CD4-positive, alpha-beta memory T cell (primary cell): Measurements from ENCODE around the gene CASP8. TPM values are rescaled to one million over a fixed set of nuclear protein-coding genes. Genes with fewer than 3 reads are reported as not detected.

Source experiments
- CTCF ChIA-PET: fragments of 350-600 bp; sonication (Branson Sonifier 250); formaldehyde crosslinking; loops from one replicate; lab custom pipeline; 2021; ENCODE audit warnings: inconsistent platforms; ENCODE audit not compliant: partially characterized antibody; lab: Charles Lee
- POLR2A ChIA-PET: fragments of 350-600 bp; sonication (Branson Sonifier 250); formaldehyde crosslinking; loops from one replicate; lab custom pipeline; 2021; ENCODE audit not compliant: partially characterized antibody; lab: Charles Lee
- DNase-seq, 5 donors: peaks; one replicate each; pipeline versions ENCODE4 v3.0.0 to v3.0.0-alpha.2; 2020 to 2022; ENCODE audit warnings: mixed read lengths in 1 of 5
- H3K27ac ChIP-seq: one replicate; pipeline ENCODE4 v1.7.0; 2013; ENCODE audit warnings: low read depth, low read length
- H3K27me3 ChIP-seq: 2 replicates; pipeline ENCODE4 v1.7.0; 2013; ENCODE audit warnings: mild to moderate bottlenecking, low read length, moderate library complexity; ENCODE audit not compliant: insufficient read depth
- H3K36me3 ChIP-seq: 2 replicates; pipeline ENCODE4 v1.7.0; 2013; ENCODE audit warnings: mild to moderate bottlenecking, low read length, moderate library complexity; ENCODE audit not compliant: insufficient read depth
- H3K4me1 ChIP-seq: 2 replicates; pipeline ENCODE4 v1.7.0; 2013; ENCODE audit warnings: mild to moderate bottlenecking, low read length, moderate library complexity; ENCODE audit not compliant: insufficient read depth
- H3K4me3 ChIP-seq, 2 donors: one replicate each; pipeline ENCODE4 v1.7.0; 2013; ENCODE audit warnings: low read length in 2 of 2, mild to moderate bottlenecking in 1 of 2
- H3K9me3 ChIP-seq, 2 donors: one replicate each; pipeline ENCODE4 v1.7.0; 2013; ENCODE audit warnings: low read length in 2 of 2, control low read depth in 1 of 2; ENCODE audit not compliant: control insufficient read depth in 1 of 2
- H3K27ac Mint-ChIP-seq, 7 donors: one replicate each; pipeline ENCODE4 v1.8.0; 2020 to 2021; ENCODE audit warnings: mixed read lengths in 7 of 7, mild to moderate bottlenecking in 6 of 7, inconsistent platforms in 3 of 7, moderate library complexity in 3 of 7
- H3K27me3 Mint-ChIP-seq, 2 donors: one replicate each; pipeline ENCODE4 v1.8.0; 2020 to 2021; ENCODE audit warnings: mixed read lengths in 2 of 2
- H3K36me3 Mint-ChIP-seq, 2 donors: one replicate each; pipeline ENCODE4 v1.8.0; 2020 to 2021; ENCODE audit warnings: mixed read lengths in 2 of 2, inconsistent platforms in 1 of 2, mild to moderate bottlenecking in 1 of 2
- H3K4me1 Mint-ChIP-seq, 4 donors: one replicate each; pipeline ENCODE4 v1.8.0; 2020 to 2021; ENCODE audit warnings: mixed read lengths in 4 of 4, mild to moderate bottlenecking in 1 of 4
- H3K4me3 Mint-ChIP-seq, 8 donors: one replicate each; pipeline ENCODE4 v1.8.0; 2020 to 2021; ENCODE audit warnings: mixed read lengths in 8 of 8, mild to moderate bottlenecking in 7 of 8, moderate library complexity in 6 of 8, inconsistent platforms in 3 of 8
- H3K9me3 Mint-ChIP-seq, 8 donors: one replicate each; pipeline ENCODE4 v1.8.0; 2020 to 2021; ENCODE audit warnings: mixed read lengths in 8 of 8, mild to moderate bottlenecking in 5 of 8, inconsistent platforms in 3 of 8, moderate library complexity in 1 of 8
- intact Hi-C: fragments of 100-400 bp; cut with micrococcal nuclease; formaldehyde crosslinking; loops from one replicate; pipeline ENCODE4 v1.15.1; 2023
- polyA plus RNA-seq, 2 donors: library from polyadenylated mRNA; unstranded; fragments of 300-500 nt; fragmentation: Illumina TruSeq; gene quantifications; one replicate each; pipeline ENCODE4 v1.2.3, GENCODE V29; 2021
- total RNA-seq, 2 experiments: library from RNA; stranded (reverse); gene quantifications; one replicate each; pipeline ENCODE4 v1.2.3, GENCODE V29; 2021

The CASP8 gene
- total and polyA plus RNA-seq, 4 experiments from 2014 or later, result 30.6 to 200 (median 153) TPM

DNA sequence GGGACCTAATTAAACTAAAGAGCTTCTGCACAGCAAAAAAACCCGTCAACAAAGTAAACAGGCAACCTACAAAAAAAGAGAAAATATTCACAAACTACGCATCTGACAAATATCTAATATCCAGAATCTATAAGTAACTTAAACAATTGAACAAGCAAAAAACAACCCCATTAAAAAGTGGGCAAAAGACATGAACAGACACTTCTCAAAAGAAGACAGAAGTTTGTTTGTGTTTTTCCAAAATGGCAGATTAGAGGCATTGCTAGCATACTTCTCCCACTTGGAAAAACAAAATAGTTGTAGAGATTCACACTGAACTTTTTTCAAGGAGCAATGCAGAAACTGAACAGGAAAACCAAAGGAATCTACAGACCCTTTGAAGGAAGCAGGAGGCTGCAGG lies 59.2 kb downstream of the CASP8 start:
- Histone ChIP-seq H3K27me3 (no peaks in the 10 kb centered on the region), H3K36me3 (no peaks in the 10 kb centered on the region), H3K4me3 (no peak overlapping the region), H3K4me1 (no peaks in the 10 kb centered on the region), H3K27ac (no peak overlapping the region), H3K9me3 (peaks cover 0 to 6% of the 10 kb centered on the region in 2 donors)
- DNase-seq, result no peak
- peaks cover 65 to 83% of the 10 kb centered on the region in 2 donors for H3K36me3 Mint-ChIP-seq
- ChIA-PET POLR2A (no interaction called here), CTCF (no interaction called here)
- no peaks in the 10 kb centered on the region for H3K27me3 Mint-ChIP-seq
- no peaks in the 10 kb centered on the region for H3K4me1 Mint-ChIP-seq
- peaks cover 12 to 77% (median 64%) of the 10 kb centered on the region in 8 donors for H3K9me3 Mint-ChIP-seq
- peak overlapping the region in 1 of 7 donors; percentile 38 for H3K27ac Mint-ChIP-seq
- intact Hi-C loops, result no loop called here
- H3K4me3 Mint-ChIP-seq, result no peak overlapping the region

DNA sequence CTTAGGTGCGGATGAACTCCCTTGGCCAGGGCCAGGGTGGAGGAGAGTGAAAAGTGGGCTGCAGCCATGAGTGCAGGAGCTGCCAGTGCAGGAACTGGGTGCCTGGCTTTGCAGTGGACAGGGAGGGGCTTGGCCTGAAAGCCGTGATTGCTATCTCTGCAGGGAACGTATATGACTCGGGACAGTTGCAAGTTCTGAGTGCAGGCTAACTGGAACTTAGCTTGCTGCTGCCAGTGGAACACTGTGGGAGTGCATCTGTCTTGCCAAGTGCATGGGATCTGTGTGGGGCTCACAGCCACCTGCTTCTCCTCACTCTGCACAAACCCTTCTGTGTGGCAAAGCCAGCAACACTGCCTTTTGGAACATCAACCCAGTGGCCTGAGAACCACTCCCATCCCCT lies 59.9 kb downstream of the CASP8 start:
- H3K4me3 ChIP-seq, result no peak overlapping the region
- H3K36me3 Mint-ChIP-seq, result peaks cover 65 to 83% of the 10 kb centered on the region in 2 donors
- no peaks in the 10 kb centered on the region for H3K4me1 Mint-ChIP-seq
- H3K36me3 ChIP-seq, result no peaks in the 10 kb centered on the region
- peaks cover 0 to 6% of the 10 kb centered on the region in 2 donors for H3K9me3 ChIP-seq
- H3K27ac Mint-ChIP-seq, result peak overlapping the region in 1 of 7 donors; percentile 6
- H3K9me3 Mint-ChIP-seq, result peaks cover 11 to 77% (median 63%) of the 10 kb centered on the region in 8 donors
- ChIA-PET POLR2A (no interaction called here), CTCF (no interaction called here)
- DNase-seq, result no peak
- H3K27me3 Mint-ChIP-seq, result no peaks in the 10 kb centered on the region
- no peaks in the 10 kb centered on the region for H3K27me3 ChIP-seq
- intact Hi-C loops, result no loop called here
- no peak overlapping the region for H3K27ac ChIP-seq
- no peak overlapping the region for H3K4me3 Mint-ChIP-seq
- no peaks in the 10 kb centered on the region for H3K4me1 ChIP-seq

DNA sequence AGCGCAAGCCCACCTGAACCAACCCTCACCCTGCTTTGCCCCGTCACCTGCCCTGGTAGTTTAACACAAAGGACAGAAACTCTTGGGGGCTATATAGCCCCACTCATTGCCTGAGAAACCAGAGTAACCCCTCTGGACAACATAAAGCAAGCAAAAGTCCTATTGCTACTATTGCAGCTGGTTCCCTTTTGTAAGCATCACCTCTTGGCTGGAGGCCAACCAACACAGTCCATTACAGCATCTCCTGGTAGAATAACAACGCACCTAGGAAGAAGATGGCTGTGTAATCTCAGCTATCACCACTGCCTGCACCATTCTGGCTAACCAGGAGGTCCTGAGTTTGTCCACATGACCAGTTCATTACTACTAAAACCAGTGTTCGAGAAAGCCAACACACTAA lies 60.4 kb downstream of the CASP8 start:
- H3K36me3 Mint-ChIP-seq, result peaks cover 62 to 83% of the 10 kb centered on the region in 2 donors

DNA sequence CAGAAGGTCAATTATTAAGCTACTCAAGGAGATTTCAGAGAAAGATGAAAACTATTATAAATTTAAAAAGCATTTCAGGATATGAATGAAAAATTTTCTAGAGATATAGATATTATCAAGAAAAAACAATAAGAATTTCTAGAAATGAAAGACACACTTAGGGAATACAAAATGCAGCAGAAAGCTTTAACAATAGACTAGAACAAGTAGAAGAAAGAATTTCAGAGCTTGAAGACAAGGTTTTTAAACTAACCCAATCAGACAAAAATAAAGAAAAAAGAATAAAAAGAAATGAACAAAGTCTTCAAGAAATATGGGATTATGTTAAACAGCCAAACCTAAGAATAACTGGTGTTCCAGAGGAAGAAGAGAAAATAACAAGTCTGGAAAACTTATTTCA lies 62.4 kb downstream of the CASP8 start:
- H3K4me3 ChIP-seq, result no peak overlapping the region
- H3K4me1 Mint-ChIP-seq, result peaks cover 0 to 2% (median 0%) of the 10 kb centered on the region in 4 donors
- H3K4me3 Mint-ChIP-seq, result no peak overlapping the region
- ChIA-PET CTCF (no interaction called here), POLR2A (no interaction called here)
- H3K27me3 ChIP-seq, result no peaks in the 10 kb centered on the region
- peaks cover 11 to 76% (median 58%) of the 10 kb centered on the region in 8 donors for H3K9me3 Mint-ChIP-seq
- no peak for DNase-seq
- no peaks in the 10 kb centered on the region for H3K4me1 ChIP-seq
- H3K27ac Mint-ChIP-seq, result peak overlapping the region in 1 of 7 donors; percentile 42
- H3K36me3 ChIP-seq, result no peaks in the 10 kb centered on the region
- peaks cover 59 to 73% of the 10 kb centered on the region in 2 donors for H3K36me3 Mint-ChIP-seq
- intact Hi-C loops, result no loop called here
- H3K27me3 Mint-ChIP-seq, result no peaks in the 10 kb centered on the region
- no peak overlapping the region for H3K27ac ChIP-seq
- H3K9me3 ChIP-seq, result peaks cover 0 to 6% of the 10 kb centered on the region in 2 donors

More for the DNA sequence above, 60.4 kb downstream of the CASP8 start:
- POLR2A ChIA-PET, result no interaction called here
- Histone ChIP-seq H3K4me1 (no peaks in the 10 kb centered on the region), H3K27ac (no peak overlapping the region), H3K36me3 (no peaks in the 10 kb centered on the region), H3K27me3 (no peaks in the 10 kb centered on the region), H3K9me3 (peaks cover 0 to 6% of the 10 kb centered on the region in 2 donors), H3K4me3 (no peak overlapping the region)
- DNase-seq, result no peak
- H3K27ac Mint-ChIP-seq, result no peak overlapping the region
- H3K4me1 Mint-ChIP-seq, result no peaks in the 10 kb centered on the region
- no peaks in the 10 kb centered on the region for H3K27me3 Mint-ChIP-seq
- peaks cover 11 to 81% (median 62%) of the 10 kb centered on the region in 8 donors for H3K9me3 Mint-ChIP-seq
- intact Hi-C loops, result no loop called here
- no peak overlapping the region for H3K4me3 Mint-ChIP-seq
- CTCF ChIA-PET, result no interaction called here

DNA sequence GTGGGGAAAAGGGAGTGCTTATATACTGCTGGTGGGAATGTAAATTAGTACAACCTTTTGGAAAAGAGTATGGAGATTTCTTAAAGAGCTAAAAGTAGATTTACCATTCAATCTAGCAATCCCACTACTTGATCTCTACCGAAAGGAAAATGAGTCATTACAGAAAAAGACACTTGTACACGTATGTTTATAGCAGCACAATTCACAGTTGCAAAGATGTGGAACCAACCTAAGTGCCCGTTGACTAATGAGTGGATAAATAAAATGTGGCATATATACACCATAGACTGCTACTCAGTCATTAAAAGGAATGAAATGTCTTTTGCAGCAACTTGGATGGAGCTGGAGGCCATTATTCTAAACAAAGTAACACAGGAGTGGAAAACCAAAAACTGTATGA lies 67.3 kb downstream of the CASP8 start:
- Histone ChIP-seq H3K9me3 (no peaks in the 10 kb centered on the region), H3K27me3 (no peaks in the 10 kb centered on the region), H3K36me3 (no peaks in the 10 kb centered on the region), H3K27ac (no peak overlapping the region), H3K4me3 (no peak overlapping the region), H3K4me1 (no peaks in the 10 kb centered on the region)
- Mint-ChIP-seq H3K4me3 (no peak overlapping the region), H3K9me3 (peaks cover 4 to 46% (median 34%) of the 10 kb centered on the region in 8 donors), H3K27me3 (no peaks in the 10 kb centered on the region), H3K36me3 (peaks cover 33 to 40% of the 10 kb centered on the region in 2 donors), H3K27ac (peak overlapping the region in 1 of 7 donors; percentile 7), H3K4me1 (peaks cover 0 to 19% (median 7%) of the 10 kb centered on the region in 4 donors)
- ChIA-PET CTCF (interaction anchor here (0.7 to 1.4 kb wide), 2 partner anchors 27 to 35 kb away, joined by 3 read pairs; no protein-coding TSS in a partner anchor), POLR2A (interaction anchor here (1.1 kb wide), 1 partner anchor 60 kb away, joined by 3 read pairs; no protein-coding TSS in a partner anchor)
- intact Hi-C loops, result no loop called here
- DNase-seq, result no peak

DNA sequence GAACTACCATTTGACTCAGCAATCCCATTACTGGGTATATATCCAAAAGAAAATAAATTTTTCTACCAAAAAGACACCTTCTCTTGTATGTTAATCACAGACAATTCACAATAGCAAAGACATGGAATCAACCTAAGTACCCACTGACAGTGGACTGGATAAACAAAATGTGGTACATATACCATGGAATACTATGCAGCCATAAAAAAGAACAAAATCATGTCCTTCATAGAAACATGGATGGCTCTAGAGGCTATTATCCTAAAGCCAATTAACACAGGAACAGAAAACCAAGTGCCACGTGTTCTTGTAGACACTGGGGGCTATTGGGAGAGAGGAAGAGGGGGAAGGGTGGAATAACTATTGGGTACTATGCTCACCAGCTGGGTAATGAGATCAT lies 69.1 kb downstream of the CASP8 start:
- intact Hi-C loops, result no loop called here
- Mint-ChIP-seq H3K4me1 (peaks cover 0 to 19% (median 7%) of the 10 kb centered on the region in 4 donors), H3K9me3 (peaks cover 0 to 35% (median 20%) of the 10 kb centered on the region in 8 donors), H3K36me3 (peaks cover 20 to 30% of the 10 kb centered on the region in 2 donors), H3K27me3 (no peaks in the 10 kb centered on the region), H3K4me3 (no peak overlapping the region), H3K27ac (no peak overlapping the region)
- POLR2A ChIA-PET, result interaction anchor here (0.6 kb wide), 1 partner anchor 228 kb away, joined by 3 read pairs; no protein-coding TSS in a partner anchor
- CTCF ChIA-PET, result interaction anchor here (2.3 kb wide), 1 partner anchor 35 kb away, joined by 6 read pairs; no protein-coding TSS in a partner anchor
- no peaks in the 10 kb centered on the region for H3K36me3 ChIP-seq
- no peak for DNase-seq
- no peaks in the 10 kb centered on the region for H3K9me3 ChIP-seq
- H3K4me3 ChIP-seq, result no peak overlapping the region
- no peaks in the 10 kb centered on the region for H3K27me3 ChIP-seq
- no peak overlapping the region for H3K27ac ChIP-seq
- no peaks in the 10 kb centered on the region for H3K4me1 ChIP-seq
